ENCODE results near the gene WWP2. TPM values are rescaled to one million over a fixed set of nuclear protein-coding genes. Genes with fewer than 3 reads are reported as not detected.
"Not testable (repeated sequence)": the region's sequence is repeated elsewhere in the genome, so short reads cannot be mapped to it uniquely, and the experiment has no call there.

WWP2 gene
- total RNA-seq, 1 donor, result 42.0 TPM

DNA sequence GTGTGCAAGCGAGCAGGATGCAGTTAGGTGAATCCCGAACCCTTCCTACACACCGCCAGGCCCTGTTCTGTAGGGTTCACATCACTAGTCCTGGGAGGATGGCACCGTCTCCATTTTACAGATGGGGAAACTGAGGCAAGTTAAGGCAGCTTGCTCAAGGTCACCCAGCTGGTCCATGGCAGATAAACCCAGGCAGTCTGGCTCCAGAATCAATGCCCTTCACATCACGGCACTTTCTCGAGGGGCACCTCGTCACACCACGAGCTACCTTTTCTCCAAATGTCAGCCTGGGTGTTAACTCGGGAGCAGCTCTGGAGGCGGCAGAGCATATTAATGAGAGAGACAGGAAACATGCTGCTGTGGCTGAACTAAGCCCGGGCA is 16.9 kb upstream of the WWP2 start:
- no peak for DNase-seq (ENCODE audit: low read depth in 2 of 3, low spot score in 2 of 3)

DNA sequence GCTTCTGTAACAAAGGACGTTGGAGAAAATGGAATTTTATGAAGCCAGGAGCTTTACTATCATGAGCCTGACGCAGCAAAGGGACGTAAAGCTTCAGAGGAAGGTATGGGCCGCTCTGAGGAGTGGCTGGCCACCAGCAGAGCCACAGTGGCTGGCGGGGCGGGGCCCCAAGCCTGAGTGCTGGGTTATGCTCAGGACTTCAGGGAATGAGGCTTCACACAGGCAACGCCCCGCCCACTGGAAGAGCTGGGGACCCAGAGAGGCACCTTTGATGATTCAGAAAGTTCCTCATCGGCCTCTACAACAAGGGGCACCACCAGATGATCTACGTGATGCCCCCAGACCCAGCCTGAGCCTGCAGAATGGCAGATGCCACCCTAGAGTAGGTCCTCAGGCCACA is 16.2 kb upstream of the WWP2 start:
- no peak for DNase-seq (ENCODE audit: low read depth in 2 of 3, low spot score in 2 of 3)

DNA sequence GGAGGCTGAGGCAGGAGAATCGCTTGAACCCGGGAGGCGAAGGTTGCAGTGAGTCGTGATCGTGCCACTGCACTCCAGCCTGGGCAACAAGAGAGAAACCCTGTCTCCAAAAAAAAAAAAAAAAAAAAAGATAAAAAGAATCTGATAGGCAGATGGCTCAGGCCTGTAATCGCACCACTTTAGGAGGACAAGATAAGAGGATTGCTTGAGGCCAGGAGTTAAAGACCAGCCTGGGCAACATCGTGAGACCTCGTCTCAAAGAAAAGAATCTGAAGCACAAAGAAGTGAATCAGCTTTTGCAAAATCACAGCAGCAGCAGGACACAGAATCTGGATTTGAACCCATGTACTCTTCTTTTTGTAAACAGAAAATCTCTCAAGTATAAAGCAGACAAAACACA is 15.0 kb upstream of the WWP2 start:
- no peak for DNase-seq (ENCODE audit: low read depth in 2 of 3, low spot score in 2 of 3)

DNA sequence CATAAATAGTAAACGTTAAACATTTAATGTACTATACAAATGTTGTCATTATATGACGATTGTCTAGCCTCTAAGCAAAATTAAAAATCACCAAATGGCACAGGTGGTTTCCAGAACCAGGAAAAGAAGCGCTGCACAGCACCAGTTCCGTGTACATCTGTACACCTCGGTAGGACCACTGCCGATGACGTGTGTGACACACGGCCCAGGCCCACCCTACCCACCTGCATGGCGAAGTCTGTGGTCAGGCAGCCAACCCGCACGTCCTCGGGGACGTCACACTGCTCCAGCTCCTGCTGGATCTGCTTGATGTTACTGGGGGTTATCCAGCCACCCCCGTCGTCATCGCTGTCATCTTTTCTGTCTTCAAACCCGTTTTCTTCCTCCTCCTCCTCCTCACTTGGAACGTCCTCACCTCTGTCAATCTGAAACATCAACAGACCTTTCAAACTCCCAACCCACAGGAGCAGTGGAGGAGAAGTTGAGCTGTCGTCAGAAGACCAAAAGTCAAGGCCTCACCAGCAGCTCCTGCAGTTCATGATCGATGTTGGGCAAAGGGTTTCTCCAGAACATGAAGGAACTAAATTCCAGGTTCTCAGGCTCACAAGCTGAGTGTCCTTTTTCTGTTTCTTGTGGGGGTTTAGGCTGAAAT is 13.3 kb upstream of the WWP2 start:
- DNase-seq (ENCODE audit: low read depth in 2 of 3, low spot score in 2 of 3), result no peak

DNA sequence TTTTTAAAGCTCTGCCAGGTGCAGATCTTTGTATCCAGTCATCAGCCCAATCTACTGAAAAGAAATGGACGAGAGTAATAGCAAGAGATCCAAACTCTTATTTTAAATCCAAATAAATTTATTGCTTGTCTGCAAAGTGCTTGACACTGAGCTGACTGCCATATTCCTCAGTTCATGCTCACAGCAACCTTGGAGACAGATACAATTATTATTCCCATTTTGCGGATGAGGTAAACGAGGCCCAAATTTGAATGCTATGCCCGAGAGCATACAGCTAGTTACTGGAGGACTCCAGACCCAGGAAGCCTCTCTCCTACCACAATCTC is 8.0 kb upstream of the WWP2 start:
- no peak for DNase-seq (ENCODE audit: low read depth in 2 of 3, low spot score in 2 of 3)

DNA sequence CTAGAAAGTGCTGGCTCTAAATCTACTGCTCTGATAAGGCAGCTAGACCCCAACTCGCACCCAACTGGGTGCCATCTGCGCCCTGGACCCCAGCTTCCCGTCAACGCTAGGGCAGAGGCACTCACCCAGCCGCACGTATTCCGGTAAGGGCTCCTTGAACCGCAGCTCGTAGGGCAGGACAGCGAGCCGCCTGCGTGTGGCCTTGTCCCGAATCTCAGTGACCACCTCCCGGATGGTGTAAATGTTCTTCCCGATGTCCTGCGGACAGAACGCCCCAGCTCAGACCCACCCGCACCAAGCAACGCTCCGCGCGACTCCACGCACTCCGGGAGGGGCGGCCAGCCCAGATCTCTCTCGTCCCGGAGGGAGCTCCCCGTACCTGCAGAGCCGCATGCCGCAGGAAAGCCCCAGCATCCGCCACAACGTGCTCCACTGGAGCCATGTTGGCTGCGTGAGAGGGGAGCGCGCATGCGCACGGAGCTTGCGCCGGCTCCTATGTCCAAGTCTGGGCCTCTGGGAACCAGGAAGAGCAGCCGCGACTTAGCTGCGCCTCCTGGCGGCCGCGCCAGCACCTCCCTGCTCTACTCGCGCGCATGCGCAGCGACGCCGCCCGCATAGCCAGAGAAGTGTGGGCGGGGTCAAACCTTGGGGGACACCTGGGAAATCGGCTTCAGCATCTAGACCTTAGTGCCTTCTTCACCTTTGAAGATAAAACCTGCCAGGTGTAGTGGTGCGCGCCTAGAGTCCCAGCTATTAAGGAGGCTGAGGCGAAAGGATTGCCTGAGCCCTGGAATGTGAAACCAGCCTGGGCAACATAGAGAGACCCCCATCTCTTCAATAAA is 7.4 kb upstream of the WWP2 start, which contains the start of gene NOB1:
Gene NOB1 (minus strand): TSS at position 458 of the 842 bp plus-strand sequence. CDS start 16 bp downstream, at position 442.
- peak; percentile 97 to 100 (median 98) for DNase-seq (ENCODE audit: low read depth in 2 of 3, low spot score in 2 of 3)

DNA sequence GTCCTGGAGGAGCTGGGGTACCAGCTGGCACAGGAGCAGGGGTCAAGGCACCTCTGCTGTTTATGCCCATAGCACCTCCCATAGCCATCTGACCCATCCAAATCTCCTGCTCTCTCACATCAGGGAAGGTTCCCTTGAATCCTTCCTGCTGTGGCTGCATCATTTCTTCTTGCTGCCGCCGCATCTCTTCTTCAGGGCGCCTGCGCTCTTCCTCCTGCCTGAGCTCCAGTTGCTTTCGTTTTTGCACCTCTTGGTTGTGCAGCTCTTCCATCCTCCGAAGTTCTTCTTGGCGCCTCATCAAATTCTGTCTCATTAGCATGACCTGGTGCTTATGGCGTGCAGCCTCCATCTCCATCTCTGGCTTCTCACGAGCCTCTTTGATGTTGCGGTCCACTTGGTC is 5.4 kb upstream of the WWP2 start:
- DNase-seq (ENCODE audit: low read depth in 2 of 3, low spot score in 2 of 3), result no peak

DNA sequence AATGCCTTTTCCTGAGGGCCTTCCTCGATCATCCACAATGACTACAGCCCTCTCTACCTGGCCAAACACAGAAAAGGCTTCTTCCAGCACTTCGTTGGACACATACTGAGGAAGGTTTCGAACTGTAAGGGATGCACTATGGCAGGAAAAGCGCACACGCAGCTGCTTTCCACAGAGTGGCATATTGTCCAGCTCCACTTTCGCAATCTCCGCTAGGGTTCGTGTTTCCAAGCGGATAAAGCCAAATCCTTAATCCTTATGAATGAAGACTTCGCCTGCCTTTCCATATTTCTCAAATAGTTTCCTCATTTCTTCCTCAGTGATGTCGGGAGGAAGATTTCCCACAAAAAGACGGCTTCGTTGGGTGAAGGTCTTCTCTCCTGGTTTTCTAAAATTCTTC is 4.8 kb upstream of the WWP2 start:
- DNase-seq (ENCODE audit: low read depth in 2 of 3, low spot score in 2 of 3), result not testable (repeated sequence)

DNA sequence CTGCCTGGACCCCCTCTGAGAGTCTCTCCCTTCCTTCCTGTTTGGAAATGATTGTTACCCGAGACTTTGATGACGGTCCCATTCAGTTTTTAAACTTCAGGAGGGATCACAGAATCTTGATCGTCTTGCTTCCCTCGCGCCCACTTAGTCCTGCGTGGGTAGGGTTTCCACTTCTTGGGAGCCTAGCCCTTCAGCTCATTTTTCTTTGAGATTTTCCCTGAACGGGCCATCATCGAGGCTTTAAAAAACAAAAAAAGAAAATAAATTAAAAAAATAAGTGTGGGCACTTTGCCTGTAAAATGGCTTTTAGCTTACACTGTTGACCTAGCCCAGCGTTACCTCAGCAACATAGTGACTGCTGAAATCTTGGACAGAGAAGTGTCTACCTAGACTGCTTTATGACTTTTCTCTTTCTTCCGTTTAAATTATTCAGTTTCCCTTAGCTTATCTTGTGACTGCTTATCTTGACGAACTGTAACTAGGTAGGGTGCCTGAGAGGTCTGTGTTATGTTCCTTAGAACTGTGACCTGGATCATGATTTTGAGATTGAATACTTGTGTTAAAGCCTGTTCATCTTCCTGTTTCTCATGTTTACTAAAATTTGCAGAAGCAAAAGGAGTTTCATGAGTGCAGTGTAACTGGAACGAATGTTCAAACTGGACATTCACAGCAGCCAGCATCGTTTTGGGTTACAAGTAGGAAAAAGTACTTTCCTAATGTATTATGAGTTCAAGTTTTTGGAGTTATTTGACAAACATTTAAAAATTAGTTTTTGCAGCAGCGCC is 874 bp downstream of the WWP2 start:
- DNase-seq (ENCODE audit: low read depth in 2 of 3, low spot score in 2 of 3), result peak in 2 of 3 donors; percentile 47 to 68

DNA sequence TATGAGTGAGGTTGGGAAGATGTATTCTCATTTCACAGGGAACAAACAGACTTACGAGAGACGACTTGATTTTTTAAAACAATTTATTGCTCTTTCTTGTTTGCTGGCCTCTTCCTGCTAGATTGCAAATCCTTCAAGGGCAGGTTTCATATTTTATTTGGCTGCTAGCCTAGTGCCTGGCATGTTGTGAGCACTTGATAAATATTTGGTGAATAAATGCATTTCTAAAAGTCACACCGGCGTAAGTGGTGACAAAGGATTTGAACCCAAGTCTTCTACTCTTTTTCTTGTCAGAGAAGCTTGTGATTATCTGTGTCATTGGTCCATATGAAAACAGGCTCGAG is 1.4 kb downstream of the WWP2 start:
- no peak for DNase-seq (ENCODE audit: low read depth in 2 of 3, low spot score in 2 of 3)

DNA sequence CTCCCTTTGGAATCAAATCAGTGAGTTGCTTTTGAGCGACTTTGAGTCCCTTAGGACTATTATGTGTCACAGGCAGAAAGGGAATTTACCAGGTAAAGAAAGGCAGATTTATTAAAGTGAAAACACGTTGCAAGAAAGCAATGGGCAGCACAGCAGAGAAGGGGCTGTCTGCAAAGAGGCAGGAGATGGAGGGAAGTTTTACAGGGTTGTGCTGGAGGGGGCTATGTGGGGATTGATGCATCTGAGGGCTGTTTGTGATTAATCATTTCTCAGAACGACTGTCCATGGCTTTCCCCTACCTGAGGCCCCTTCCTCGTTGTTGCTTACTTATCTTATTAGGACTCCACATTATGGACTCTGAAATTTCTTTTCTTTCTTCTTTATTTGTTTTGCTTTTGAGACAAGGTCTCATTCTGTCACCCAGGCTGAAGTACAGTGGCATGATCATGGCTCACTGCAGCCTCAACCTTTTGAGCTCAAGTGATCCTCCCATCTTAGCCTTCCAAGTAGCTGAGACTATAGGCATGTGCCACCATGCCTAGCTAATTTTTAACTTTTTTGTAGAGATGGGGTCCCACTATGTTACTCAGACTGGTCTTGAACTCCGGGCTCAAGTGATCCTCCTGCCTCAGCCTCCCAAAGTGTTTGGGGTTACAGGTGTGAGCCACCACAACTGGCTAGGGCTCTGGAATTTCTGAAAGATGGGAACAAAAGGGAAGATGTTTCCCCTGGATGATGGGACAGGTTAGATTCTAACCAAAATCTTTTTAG is 5.5 kb downstream of the WWP2 start:
- DNase-seq (ENCODE audit: low read depth in 2 of 3, low spot score in 2 of 3), result no peak

DNA sequence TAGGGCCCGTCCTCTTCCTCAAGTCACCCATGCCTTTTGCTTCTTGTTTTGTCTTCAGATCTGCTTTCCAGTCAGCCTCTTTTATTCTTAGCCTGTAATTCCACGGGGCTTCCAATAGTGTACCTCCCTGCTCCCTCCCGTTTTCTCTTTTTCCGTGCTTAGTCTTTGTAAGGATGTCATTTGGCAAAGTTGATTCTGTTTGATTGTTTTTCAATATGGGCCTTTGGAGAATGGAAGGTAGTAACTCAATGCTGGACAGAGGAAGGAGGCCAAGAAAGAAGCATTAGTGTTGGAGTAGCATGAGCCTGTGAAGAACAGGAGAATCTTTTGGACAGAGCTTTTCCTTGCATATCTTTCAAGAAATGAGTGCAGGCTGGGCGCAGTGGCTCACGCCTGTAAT is 6.5 kb downstream of the WWP2 start:
- DNase-seq (ENCODE audit: low read depth in 2 of 3, low spot score in 2 of 3), result no peak

DNA sequence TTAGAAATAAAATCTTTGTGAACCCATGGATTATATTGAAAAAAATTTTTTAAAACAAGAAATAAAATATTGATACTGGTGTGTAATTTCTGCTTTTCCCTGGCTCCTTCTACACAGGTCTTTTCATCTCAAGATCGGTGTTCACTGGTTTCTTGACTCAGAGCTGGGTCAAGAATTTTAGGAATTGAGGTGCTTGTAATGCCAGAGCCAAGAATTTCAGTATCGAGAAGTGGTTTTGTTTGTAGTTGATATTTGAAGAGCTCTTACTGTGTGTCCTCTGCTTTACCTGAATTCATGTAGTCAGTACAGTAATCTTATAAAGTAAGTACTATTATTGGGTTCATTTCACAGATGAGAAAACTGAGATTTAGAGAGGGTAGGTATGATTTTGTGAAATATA is 7.3 kb downstream of the WWP2 start:
- DNase-seq (ENCODE audit: low read depth in 2 of 3, low spot score in 2 of 3), result no peak

DNA sequence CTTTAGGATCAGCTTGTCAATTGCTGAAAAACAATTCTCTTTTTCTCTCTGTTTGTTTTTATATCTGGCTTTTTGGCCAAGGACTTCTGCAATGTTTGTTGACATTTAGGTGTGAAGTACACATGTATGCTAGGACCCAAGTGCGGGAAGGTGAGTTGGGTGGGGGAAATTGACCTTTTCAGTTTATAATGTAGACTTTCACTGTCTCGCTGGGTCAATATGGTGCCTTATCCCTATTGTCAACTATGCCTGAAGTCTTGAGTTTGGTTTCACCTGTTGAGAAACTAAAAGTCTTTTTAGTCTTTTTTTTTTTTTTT is 9.5 kb downstream of the WWP2 start:
- DNase-seq (ENCODE audit: low read depth in 2 of 3, low spot score in 2 of 3), result no peak

DNA sequence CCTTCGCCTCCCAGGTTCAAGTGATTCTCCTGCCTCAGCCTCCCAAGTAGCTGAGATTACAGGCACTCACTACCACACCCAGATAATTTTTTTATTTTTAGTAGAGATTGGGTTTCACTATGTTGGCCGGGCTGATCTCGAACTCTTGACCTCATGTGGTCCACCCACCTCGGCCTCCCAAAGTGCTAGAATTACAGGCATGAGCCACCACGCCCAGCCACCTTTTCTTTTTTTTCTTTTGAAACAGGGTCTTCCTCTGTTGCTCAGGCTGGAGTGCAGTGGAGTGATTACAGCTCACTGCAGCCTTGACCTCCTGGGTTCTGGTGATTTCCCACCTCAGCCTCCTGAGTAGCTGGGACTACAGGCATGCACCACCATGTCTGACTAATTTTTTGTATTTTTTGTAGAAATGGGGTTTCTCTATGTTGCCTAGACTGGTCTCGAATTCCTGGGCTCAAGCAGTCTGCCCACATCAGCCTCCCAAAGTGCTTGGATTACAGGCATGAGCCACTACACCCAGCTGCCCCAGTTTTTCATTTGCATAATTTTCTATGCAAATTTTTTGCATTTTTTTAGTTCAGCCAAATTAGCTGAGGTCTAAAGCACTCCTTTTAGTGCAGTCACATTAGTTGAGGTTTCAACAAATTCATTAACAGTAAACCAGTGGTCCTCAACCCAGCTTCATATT is 11.3 kb downstream of the WWP2 start:
- DNase-seq (ENCODE audit: low read depth in 2 of 3, low spot score in 2 of 3), result no peak

DNA sequence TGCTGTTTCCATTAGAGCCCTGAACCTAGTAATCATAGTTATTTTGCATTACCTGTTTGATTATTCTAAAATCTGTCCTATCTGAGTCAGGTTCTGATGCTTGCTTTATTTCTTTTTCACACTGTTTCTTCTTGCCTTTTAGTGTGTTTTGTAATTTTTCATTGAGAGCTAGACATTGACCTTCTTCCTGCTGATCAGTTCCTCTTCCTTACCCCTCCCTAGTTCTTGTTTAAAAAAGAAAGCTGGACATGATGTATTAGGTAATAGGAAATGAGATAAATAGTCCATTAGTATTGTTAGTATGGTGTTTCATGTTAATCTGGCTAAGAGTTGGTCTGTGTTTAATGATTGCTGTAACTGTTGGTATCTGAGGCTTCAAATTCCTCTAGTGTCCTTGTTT is 13.4 kb downstream of the WWP2 start:
- DNase-seq (ENCODE audit: low read depth in 2 of 3, low spot score in 2 of 3), result no peak

DNA sequence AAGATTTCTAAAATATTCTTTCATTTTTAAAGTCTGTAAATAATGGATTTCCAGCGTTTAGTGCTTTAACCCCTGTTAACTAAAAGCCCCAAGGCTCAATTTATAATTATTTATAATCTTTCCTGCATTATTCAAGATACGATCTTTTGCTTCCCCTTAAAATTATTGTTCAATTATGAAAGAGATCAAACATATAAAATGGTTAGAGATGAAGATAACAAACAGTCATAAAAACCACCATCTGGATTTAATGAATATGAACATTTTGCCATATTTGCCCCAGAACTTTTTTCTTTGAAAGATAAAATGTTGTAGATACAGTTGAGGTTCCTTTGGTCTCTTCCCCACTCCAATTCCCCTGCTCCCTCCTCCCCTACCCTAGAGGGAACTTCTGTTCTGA is 17.6 kb downstream of the WWP2 start:
- DNase-seq (ENCODE audit: low read depth in 2 of 3, low spot score in 2 of 3), result no peak

DNA sequence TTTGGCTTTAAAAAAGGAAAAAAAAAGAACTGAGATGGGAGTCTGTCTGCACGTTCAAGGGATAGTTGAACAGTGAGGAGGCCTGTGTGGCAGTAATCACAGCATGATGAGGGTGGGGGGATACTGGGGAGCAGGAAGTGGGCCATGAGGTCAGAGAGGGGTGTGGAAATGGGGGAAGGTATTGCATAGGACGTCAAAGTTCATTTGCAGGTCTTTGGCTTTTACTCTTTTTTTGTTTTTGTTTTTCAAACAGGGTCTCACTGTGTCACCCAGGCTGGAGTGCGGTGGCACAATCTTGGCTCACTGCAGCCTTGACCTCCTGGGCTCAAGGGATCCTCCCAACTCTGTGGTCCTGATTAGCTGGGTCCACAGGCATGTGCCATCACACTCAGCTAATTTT is 19.0 kb downstream of the WWP2 start:
- no peak for DNase-seq (ENCODE audit: low read depth in 2 of 3, low spot score in 2 of 3)

DNA sequence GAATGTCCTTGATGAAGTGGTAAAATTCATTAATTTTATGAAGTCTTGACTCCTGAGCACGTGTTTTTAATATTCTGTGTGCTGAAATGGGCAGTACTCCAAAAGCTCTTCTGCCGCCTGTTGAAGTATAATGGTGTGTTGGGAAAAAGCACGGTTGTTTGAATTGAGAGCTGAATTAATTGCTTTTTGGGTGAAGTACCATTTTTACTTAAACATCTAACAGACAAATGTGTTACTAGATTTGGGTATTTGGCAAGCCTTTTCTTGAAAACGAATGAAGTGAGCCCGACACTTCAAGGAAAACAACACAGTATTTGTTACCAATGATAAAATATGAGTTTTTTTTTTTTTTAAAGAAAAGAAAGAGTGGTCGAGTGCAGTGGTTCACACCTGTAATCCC is 22.5 kb downstream of the WWP2 start:
- DNase-seq (ENCODE audit: low read depth in 2 of 3, low spot score in 2 of 3), result no peak

DNA sequence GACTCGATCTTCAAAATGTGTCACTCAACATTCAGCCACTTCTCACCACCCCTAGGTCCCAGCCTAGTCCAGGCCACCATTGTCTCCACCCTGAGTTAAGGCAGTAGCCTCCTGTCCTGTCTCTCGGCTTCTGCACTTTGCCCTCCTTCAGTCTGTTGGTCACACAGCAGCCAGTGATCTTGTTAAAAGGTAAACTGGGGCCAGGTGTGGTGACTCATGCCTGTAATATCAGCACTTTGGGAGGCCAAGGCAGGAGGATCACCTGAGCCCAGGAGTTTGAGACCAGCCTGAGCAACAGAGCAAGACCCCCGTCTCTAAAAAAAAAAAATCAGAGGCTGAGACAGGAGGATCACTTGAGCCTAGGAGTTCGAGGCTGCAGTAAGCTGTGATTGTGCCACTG is 25.8 kb downstream of the WWP2 start:
- DNase-seq (ENCODE audit: low read depth in 2 of 3, low spot score in 2 of 3), result no peak

DNA sequence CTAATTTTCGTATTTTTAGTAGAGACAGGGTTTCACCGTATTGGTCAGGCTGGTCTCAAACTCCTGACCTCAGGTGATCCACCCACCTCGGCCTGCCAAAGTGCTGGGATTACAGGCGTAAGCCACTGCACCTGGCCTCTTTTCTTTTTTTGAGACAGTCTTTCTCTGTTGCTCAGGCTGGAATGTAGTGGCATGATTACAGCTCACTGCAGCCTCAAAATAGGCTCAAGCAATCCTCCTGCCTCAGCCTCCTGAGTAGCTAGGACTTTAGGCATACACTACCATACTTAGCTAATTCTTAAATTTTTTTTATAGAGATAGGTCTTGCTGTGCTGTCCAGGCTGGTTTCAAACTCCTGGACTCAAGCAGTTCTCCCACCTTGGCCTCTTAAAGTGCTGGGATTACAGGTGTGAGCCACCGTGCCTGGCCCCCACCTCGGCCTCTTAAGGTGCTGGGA is 29.3 kb downstream of the WWP2 start:
- not testable (repeated sequence) for DNase-seq (ENCODE audit: low read depth in 2 of 3, low spot score in 2 of 3)

Data from hematopoietic multipotent progenitor cell (in vitro differentiated cells).